Hepatocyte (in vitro differentiated cells): ENCODE measurements around the gene C1orf94. TPM values are rescaled to one million over a fixed set of nuclear protein-coding genes. Genes with fewer than 3 reads are reported as not detected.

Source experiments
- DNase-seq: peaks from one replicate; pipeline ENCODE4 v3.0.0-alpha.2; 2016; ENCODE audit warnings: low spot score
- H2AFZ ChIP-seq: fragments of 200-600 bp; sonication (generic); 2 replicates; pipeline ENCODE4 v1.6.0; 2016; ENCODE audit warnings: antibody characterized with exemption, mild to moderate bottlenecking
- H3K27ac ChIP-seq: fragments of 200-600 bp; sonication (generic); 2 replicates; pipeline ENCODE4 v1.5.1; 2016; ENCODE audit warnings: mild to moderate bottlenecking
- H3K27me3 ChIP-seq: fragments of 200-600 bp; sonication (generic); 2 replicates; pipeline ENCODE4 v1.6.1; 2016
- H3K36me3 ChIP-seq: fragments of 200-600 bp; sonication (generic); replicated peaks from 2 replicates; pipeline ENCODE4 v1.5.1; 2016; ENCODE audit warnings: low read depth; ENCODE audit not compliant: insufficient read depth
- H3K4me1 ChIP-seq: fragments of 200-600 bp; sonication (generic); 2 replicates; pipeline ENCODE4 v1.5.1; 2016; ENCODE audit warnings: mild to moderate bottlenecking, moderate library complexity; ENCODE audit not compliant: insufficient read depth
- H3K4me2 ChIP-seq: fragments of 200-600 bp; sonication (generic); 2 replicates; pipeline ENCODE4 v1.6.0; 2016
- H3K4me3 ChIP-seq: fragments of 200-600 bp; sonication (generic); 2 replicates; pipeline ENCODE4 v1.5.1; 2016; ENCODE audit warnings: mild to moderate bottlenecking
- H3K79me2 ChIP-seq: fragments of 200-600 bp; sonication (generic); 2 replicates; pipeline ENCODE4 v1.6.0; 2017; ENCODE audit warnings: mild to moderate bottlenecking
- H3K9me2 ChIP-seq: fragments of 200-600 bp; sonication (generic); replicated peaks from 2 replicates; pipeline ENCODE4 v1.6.0; 2017; ENCODE audit warnings: mild to moderate bottlenecking; ENCODE audit not compliant: insufficient read depth
- H3K9me3 ChIP-seq: fragments of 200-600 bp; sonication (generic); 2 replicates; pipeline ENCODE4 v1.5.1; 2016; ENCODE audit warnings: low read depth, mild to moderate bottlenecking
- H4K20me1 ChIP-seq: fragments of 200-600 bp; sonication (generic); 2 replicates; pipeline ENCODE4 v1.6.0; 2016; ENCODE audit warnings: mild to moderate bottlenecking; ENCODE audit not compliant: insufficient read depth, poor library complexity, severe bottlenecking
- CTCF ChIP-seq: fragments of 200-600 bp; sonication (generic); IDR thresholded peaks from 2 replicates; pipeline ENCODE4 v1.5.1; 2016; ENCODE audit warnings: antibody characterized with exemption, mild to moderate bottlenecking; ENCODE audit not compliant: poor library complexity
- EZH2 ChIP-seq: fragments of 200-600 bp; sonication (generic); IDR thresholded peaks from 2 replicates; pipeline ENCODE4 v1.6.1; 2016; ENCODE audit warnings: antibody characterized with exemption, mild to moderate bottlenecking, borderline replicate concordance
- EZH2phosphoT487 ChIP-seq: fragments of 200-600 bp; sonication (generic); IDR thresholded peaks from one replicate; pipeline ENCODE4 v1.6.1; 2018; ENCODE audit warnings: antibody characterized with exemption, mild to moderate bottlenecking, low read depth, moderate library complexity; ENCODE audit not compliant: unreplicated experiment, severe bottlenecking
- WGBS: methylation state at CpG from one replicate; pipeline ENCODE4 v1.1.6; 2016; ENCODE audit warnings: low lambda C conversion rate; ENCODE audit errors: missing lambda C conversion rate; 5-methylcytosine and 5-hydroxymethylcytosine counted together
- polyA plus RNA-seq: library from polyadenylated mRNA; unstranded; fragments of >200 nt; fragmentation: Nextera tagmentation; extraction: Ambion mirVana; gene quantifications from 2 replicates; pipeline ENCODE4 v1.2.1, GENCODE V29; 2016
- total RNA-seq: library from RNA; depleted of rRNA; stranded (reverse); fragments of >200 nt; gene quantifications from 2 replicates; pipeline ENCODE4 v1.2.3, GENCODE V29; 2014

Gene C1orf94
- total and polyA plus RNA-seq, 2 experiments from 2014 or later, result not detected

GRCh38 chr1:34164771-34165391 lies 11.8 kb upstream of the C1orf94 start, which contains the start of gene CSMD2:
Gene CSMD2 (minus strand): TSS chr1:34165230. CDS start chr1:34165097, 133 bp downstream.
- Histone ChIP-seq H3K4me3 (peak within 1 kb of the TSS; percentile 33), H4K20me1 (no peaks in the 10 kb centered on the region), H3K9me3 (no peaks in the 10 kb centered on the region), H3K27ac (no peak within 1 kb of the TSS), H3K79me2 (no peaks in the 10 kb centered on the region), H3K9me2 (no peaks in the 10 kb centered on the region), H3K4me2 (peak within 1 kb of the TSS; percentile 96), H3K4me1 (peaks cover 20% of the 10 kb centered on the region), H3K36me3 (no peaks in the 10 kb centered on the region), H3K27me3 (peaks cover 96% of the 10 kb centered on the region), H2AFZ (peak within 1 kb of the TSS; percentile 42)
- peak; percentile 76 for DNase-seq
- TF ChIP-seq CTCF (no peak), EZH2phosphoT487 (peak; percentile 16), EZH2 (no peak)
- whole genome bisulfite sequencing, result under 1% methylated on average over 24 of the region's 78 CpGs

- peaks cover 20% of the 10 kb centered on the region for H3K4me1 ChIP-seq
- H3K79me2 ChIP-seq, result no peaks in the 10 kb centered on the region
- H3K9me3 ChIP-seq, result no peaks in the 10 kb centered on the region
- peaks cover 96% of the 10 kb centered on the region for H3K27me3 ChIP-seq
- WGBS, result 4% methylated on average over 13 of the region's 13 CpGs
- H3K27ac ChIP-seq, result no peak overlapping the region
- H3K9me2 ChIP-seq, result no peaks in the 10 kb centered on the region
- no peaks in the 10 kb centered on the region for H4K20me1 ChIP-seq
- no peak overlapping the region for H2AFZ ChIP-seq
- H3K36me3 ChIP-seq, result no peaks in the 10 kb centered on the region
- DNase-seq, result no peak
- TF ChIP-seq EZH2phosphoT487 (no peak), EZH2 (no peak), CTCF (no peak)
- peak overlapping the region; percentile 96 for H3K4me2 ChIP-seq
- H3K4me3 ChIP-seq, result peak overlapping the region; percentile 33
These were observed 11.2 kb upstream of the C1orf94 start for GRCh38 chr1:34165422-34165921.

- DNase-seq, result no peak
These were observed 10.5 kb upstream of the C1orf94 start for GRCh38 chr1:34166191-34166624.

GRCh38 chr1:34166625-34167361 lies 9.9 kb upstream of the C1orf94 start:
- TF ChIP-seq CTCF, result no peak
- TF ChIP-seq EZH2phosphoT487, result no peak
- no peak for TF ChIP-seq EZH2
- Histone ChIP-seq H3K36me3 (no peaks in the 10 kb centered on the region), H3K79me2 (no peaks in the 10 kb centered on the region), H3K27me3 (peaks cover 96% of the 10 kb centered on the region), H3K4me3 (no peak overlapping the region), H3K4me2 (peak overlapping the region; percentile 96), H3K4me1 (peaks cover 20% of the 10 kb centered on the region), H3K27ac (no peak overlapping the region), H3K9me2 (no peaks in the 10 kb centered on the region), H2AFZ (no peak overlapping the region), H4K20me1 (no peaks in the 10 kb centered on the region), H3K9me3 (no peaks in the 10 kb centered on the region)
- 7% methylated on average over 14 of the region's 24 CpGs for WGBS
- DNase-seq, result no peak

More at GRCh38 chr1:34166191-34166624, 10.5 kb upstream of the C1orf94 start:
- H3K9me3 ChIP-seq, result no peaks in the 10 kb centered on the region
- H3K9me2 ChIP-seq, result no peaks in the 10 kb centered on the region
- WGBS, result under 1% methylated on average over 21 of the region's 27 CpGs
- no peak overlapping the region for H3K27ac ChIP-seq
- H3K4me1 ChIP-seq, result peaks cover 20% of the 10 kb centered on the region
- H3K79me2 ChIP-seq, result no peaks in the 10 kb centered on the region
- H3K4me3 ChIP-seq, result no peak overlapping the region
- peak overlapping the region; percentile 96 for H3K4me2 ChIP-seq
- no peaks in the 10 kb centered on the region for H4K20me1 ChIP-seq
- peaks cover 96% of the 10 kb centered on the region for H3K27me3 ChIP-seq
- no peaks in the 10 kb centered on the region for H3K36me3 ChIP-seq
- TF ChIP-seq EZH2phosphoT487 (no peak), EZH2 (peak; percentile 45)
- H2AFZ ChIP-seq, result no peak overlapping the region
